Cerebellar cortex (tissue), 1 donor: ENCODE results near the gene PMEPA1.

ENCODE experiments used
- DNase-seq: peaks from one replicate; pipeline ENCODE4 v3.0.0-alpha.2; 2015; ENCODE audit warnings: low spot score

PMEPA1 gene

DNA sequence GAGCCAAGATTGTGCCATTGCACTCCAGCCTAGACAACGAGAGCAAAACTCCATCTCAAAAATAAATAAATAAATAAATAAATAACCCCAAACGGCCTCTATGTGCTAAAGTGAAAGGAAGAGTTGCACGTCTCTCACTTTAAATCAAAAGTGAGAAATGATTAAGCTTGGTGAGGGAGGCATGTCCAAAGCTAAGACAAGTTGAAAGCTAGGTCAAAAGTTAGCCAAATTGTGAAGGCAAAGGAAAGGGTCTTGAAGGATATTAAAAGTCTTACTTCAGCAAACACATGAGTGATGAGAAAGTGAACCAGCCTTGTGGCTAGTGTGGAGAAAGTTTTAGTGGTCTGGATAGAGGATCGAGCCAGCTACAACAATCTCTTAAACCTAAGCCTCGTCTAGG lies 103.9 kb downstream of the PMEPA1 start:
- no peak for DNase-seq

DNA sequence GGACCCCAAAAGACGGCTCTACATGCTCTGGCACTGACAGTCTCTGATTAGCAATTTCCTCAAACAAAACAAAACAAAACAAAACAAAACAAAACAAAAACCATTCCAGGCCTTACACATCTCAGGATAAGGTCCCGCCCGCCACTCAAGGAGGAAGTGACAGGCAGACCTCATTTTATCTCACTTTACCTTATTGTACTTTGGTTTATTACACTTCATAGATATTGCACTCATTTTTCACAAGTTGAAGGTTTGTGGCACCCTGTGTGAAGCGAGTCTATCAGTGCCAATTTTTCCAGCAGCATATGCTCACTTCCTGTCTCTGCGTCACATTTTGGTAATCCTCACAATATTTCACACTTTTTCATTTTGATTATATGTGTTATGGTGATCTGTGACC lies 104.8 kb downstream of the PMEPA1 start:
- no peak for DNase-seq

GRCh38 chr20:57603120-57603519 lies 106.7 kb downstream of the PMEPA1 start:
- no peak for DNase-seq

DNA sequence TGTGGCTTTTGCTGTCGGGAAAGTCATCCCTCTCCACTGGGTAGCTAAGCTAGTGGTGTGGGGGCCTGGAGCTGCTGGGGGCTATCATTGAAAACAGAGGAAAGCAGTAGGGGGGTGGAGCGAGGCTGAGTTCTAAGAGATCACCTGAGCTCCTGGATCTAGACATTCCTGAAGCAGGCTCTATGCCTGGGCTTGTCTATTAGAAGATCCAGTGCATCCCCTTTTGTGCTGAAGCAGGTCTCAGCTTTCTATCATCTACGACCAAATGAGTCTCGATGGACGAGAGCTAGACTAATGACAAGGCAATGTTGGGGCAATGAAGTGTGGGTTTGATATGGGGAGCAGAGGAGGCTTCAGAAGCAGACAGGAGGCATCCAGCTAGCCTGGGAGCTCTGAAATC lies 108.1 kb downstream of the PMEPA1 start:
- DNase-seq, result no peak

DNA sequence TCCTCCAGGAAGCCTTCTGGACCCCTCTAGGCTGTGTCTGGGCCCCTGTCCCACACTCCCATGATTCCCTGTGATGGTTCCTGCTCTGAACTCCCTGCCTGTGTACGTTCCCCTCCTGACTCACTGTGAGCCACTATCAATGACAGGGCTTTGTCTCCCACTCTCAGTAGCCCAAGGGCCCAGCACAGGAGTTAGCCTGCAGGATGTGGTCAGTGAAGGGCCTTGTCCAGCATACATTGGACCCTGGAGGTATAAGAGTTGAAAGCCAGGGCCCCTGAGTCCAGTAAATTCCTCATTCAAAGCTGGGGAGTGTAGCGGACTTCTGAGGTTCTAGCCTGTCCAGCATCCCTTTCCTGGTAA lies 108.6 kb downstream of the PMEPA1 start:
- DNase-seq, result no peak

DNA sequence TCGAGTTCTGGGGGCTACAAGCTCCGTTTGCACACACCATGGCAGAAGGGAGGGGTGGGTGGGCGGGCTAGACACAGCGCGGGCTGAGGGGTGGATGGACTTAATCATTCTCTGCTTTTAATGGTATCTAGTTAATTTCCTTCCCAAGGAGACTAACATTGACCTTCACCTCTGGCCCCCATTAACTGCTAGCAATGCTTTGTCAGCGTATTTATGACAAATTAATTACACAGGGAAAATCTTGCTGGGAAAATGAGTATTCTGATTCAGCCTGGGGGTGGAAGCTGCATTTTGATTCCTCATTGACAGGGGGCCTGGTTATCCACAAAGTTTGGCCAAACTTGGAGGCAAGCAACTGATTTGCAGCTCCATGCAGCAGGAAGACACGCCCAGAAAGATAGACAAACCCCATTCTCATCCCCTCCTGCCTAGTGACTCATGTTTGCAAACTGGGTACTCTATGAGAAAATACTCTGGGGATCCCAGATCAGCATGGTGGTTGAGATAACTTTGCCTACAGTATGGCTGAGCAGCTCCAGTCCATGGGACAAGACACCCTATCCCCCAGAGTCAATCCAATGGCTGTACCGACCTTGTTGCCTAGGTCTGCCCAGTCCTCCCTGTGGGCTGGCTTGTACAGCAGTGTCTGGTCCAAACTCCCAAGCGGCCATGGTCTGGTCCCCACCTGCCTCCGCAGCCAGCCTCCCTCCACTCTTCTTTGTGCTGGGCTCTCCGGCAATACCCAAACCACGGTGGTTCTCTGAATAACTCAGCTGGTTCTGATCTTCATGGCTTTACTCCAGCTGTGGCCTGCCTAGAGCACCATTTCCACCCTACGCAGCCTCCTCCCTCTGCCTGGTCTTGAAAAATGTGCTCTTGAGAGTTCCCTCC lies 109.2 kb downstream of the PMEPA1 start:
- DNase-seq, result no peak

DNA sequence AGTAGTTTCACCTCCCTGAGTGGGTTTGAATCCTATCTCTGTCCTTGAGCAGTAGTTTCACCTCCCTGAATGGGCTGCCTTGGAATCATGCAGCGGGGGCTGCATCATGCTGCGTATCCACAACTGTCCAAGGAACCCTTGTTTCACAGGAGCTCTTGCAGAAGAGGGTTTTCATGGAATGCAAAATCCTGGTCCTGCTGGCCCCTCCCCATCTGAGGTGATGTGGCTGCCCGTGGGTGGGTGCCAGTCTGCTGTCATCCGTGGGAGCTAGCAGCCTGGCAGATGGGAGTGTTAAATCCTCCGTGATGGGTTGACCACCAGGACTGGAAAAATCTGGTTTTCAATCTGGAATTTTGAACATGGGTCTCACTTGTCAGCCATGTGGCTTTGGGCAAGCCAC lies 111.3 kb downstream of the PMEPA1 start:
- no peak for DNase-seq
